SK-N-SH (cell line): ENCODE measurements around the gene COL2A1. TPM values are rescaled to one million over a fixed set of nuclear protein-coding genes. Genes with fewer than 3 reads are reported as not detected.

Experiments used
- CTCF ChIA-PET: fragments of 300-600, 350-600 bp; formaldehyde crosslinking; extraction: SDS; loops from one replicate; lab custom pipeline; 2021; lab: Yijun Ruan, JAX
- POLR2A ChIA-PET: fragments of 350-600 bp; sonication (Branson Sonifier 250); formaldehyde crosslinking; extraction: SDS; loops from one replicate; lab custom pipeline; 2020; ENCODE audit warnings: antibody characterized with exemption, inconsistent platforms; lab: Yijun Ruan, JAX
- DNase-seq: peaks from one replicate; pipeline ENCODE4 v3.0.0; 2012
- H2AFZ ChIP-seq: fragments of 200-600 bp; sonication (generic); 2 replicates; pipeline ENCODE4 v1.8.1; 2016; ENCODE audit warnings: antibody characterized with exemption, mild to moderate bottlenecking, low read depth
- H3F3A ChIP-seq: fragments of 200-600 bp; sonication (generic); replicated peaks from 2 replicates; pipeline ENCODE3; 2016; ENCODE audit warnings: antibody characterized with exemption, mild to moderate bottlenecking; ENCODE audit not compliant: insufficient read depth
- H3K27ac ChIP-seq, 2 experiments: fragments of 200-500 bp in 1 of 2; fragments of 200-600 bp in 1 of 2; sonication (Bioruptor generic) in 1 of 2; sonication (generic), shearing (Covaris generic) in 1 of 2; 2 replicates each; pipeline versions ENCODE4 v1.5.1 to v1.6.1; 2014 to 2016; ENCODE audit warnings: low read depth in 2 of 2, inconsistent platforms in 1 of 2, low read length in 1 of 2, mild to moderate bottlenecking in 1 of 2, mixed read lengths in 1 of 2
- H3K27me3 ChIP-seq: fragments of 200-600 bp; sonication (generic), shearing (Covaris generic); 2 replicates; pipeline ENCODE4 v1.6.1; 2016; ENCODE audit warnings: mixed run types; ENCODE audit not compliant: insufficient read depth
- H3K36me3 ChIP-seq, 2 experiments: fragments of 200-500 bp in 1 of 2; fragments of 200-600 bp in 1 of 2; sonication (Bioruptor generic) in 1 of 2; sonication (generic) in 1 of 2; replicated peaks in 1 of 2; 2 replicates each; pipeline versions ENCODE3 to v1.5.1; 2014 to 2016; ENCODE audit warnings: low read length in 1 of 2, mild to moderate bottlenecking in 1 of 2; ENCODE audit not compliant: insufficient read depth in 2 of 2, control insufficient read depth in 1 of 2
- H3K4me1 ChIP-seq, 2 experiments: fragments of 200-500 bp in 1 of 2; fragments of 200-600 bp in 1 of 2; sonication (Bioruptor generic) in 1 of 2; sonication (generic), shearing (Covaris generic) in 1 of 2; 2 replicates each; pipeline versions ENCODE4 v1.5.1 to v1.6.1; 2014 to 2016; ENCODE audit warnings: low read depth in 1 of 2, low read length in 1 of 2, mixed run types in 1 of 2; ENCODE audit not compliant: insufficient read depth in 2 of 2, control insufficient read depth in 1 of 2
- H3K4me2 ChIP-seq: fragments of 200-600 bp; sonication (generic), shearing (Covaris generic); 2 replicates; pipeline ENCODE4 v1.6.1; 2017; ENCODE audit warnings: mixed run types
- H3K4me3 ChIP-seq, 2 experiments: fragments of 200-500 bp in 1 of 2; fragments of 200-600 bp in 1 of 2; sonication (Bioruptor generic) in 1 of 2; sonication (generic), shearing (Covaris generic) in 1 of 2; 2 replicates each; pipeline versions ENCODE4 v1.5.1 to v1.8.1; 2014 to 2016; ENCODE audit warnings: low read depth in 2 of 2, inconsistent platforms in 1 of 2, low read length in 1 of 2, mild to moderate bottlenecking in 1 of 2, mixed read lengths in 1 of 2, moderate library complexity in 1 of 2
- H3K79me2 ChIP-seq: fragments of 200-600 bp; sonication (generic); 2 replicates; pipeline ENCODE4 v1.8.1; 2017; ENCODE audit warnings: mild to moderate bottlenecking; ENCODE audit not compliant: insufficient read depth
- H3K9ac ChIP-seq: fragments of 200-600 bp; sonication (generic); 2 replicates; pipeline ENCODE4 v1.6.1; 2017; ENCODE audit warnings: mixed run types
- H3K9me2 ChIP-seq: fragments of 200-600 bp; sonication (generic); 2 replicates; pipeline ENCODE4 v1.6.1; 2017; ENCODE audit warnings: mixed run types
- H3K9me3 ChIP-seq: fragments of 200-600 bp; sonication (generic); 2 replicates; pipeline ENCODE4 v1.6.1; 2017; ENCODE audit warnings: mixed run types, mild to moderate bottlenecking, moderate library complexity
- H4K20me1 ChIP-seq: fragments of 200-600 bp; sonication (generic); 2 replicates; pipeline ENCODE4 v1.6.1; 2017; ENCODE audit warnings: mild to moderate bottlenecking, mixed run types; ENCODE audit not compliant: insufficient read depth
- CHD2 ChIP-seq: fragments of 150-350 bp; IDR thresholded peaks from 2 replicates; pipeline ENCODE4 v1.6.1; 2018; ENCODE audit warnings: low read length; ENCODE audit not compliant: partially characterized antibody
- EZH2phosphoT487 ChIP-seq: fragments of 200-600 bp; sonication (generic); IDR thresholded peaks from 2 replicates; pipeline ENCODE4 v1.6.1; 2017; ENCODE audit warnings: low read depth, mixed run types, mild to moderate bottlenecking, antibody characterized with exemption, moderate library complexity, borderline replicate concordance
- JUND ChIP-seq: IDR thresholded peaks from 2 replicates; pipeline ENCODE4 v1.4.0; 2012
- MAX ChIP-seq: IDR thresholded peaks from 2 replicates; pipeline ENCODE4 v1.4.0; 2012; ENCODE audit warnings: low read depth
- NRF1 ChIP-seq: IDR thresholded peaks from 2 replicates; pipeline ENCODE4 v1.6.1; 2012; ENCODE audit warnings: low read depth, mild to moderate bottlenecking, low read length
- RAD21 ChIP-seq: IDR thresholded peaks from 2 replicates; pipeline ENCODE4 v1.6.1; 2012; ENCODE audit warnings: mild to moderate bottlenecking, low read length
- RCOR1 ChIP-seq: fragments of 150-350 bp; IDR thresholded peaks from 2 replicates; pipeline ENCODE4 v1.6.1; 2017; ENCODE audit warnings: antibody characterized with exemption, low read length
- REST ChIP-seq: IDR thresholded peaks from 2 replicates; pipeline ENCODE4 v1.6.1; 2012; ENCODE audit warnings: mild to moderate bottlenecking, low read depth, low read length, moderate library complexity
- SMC3 ChIP-seq: IDR thresholded peaks from 2 replicates; pipeline ENCODE4 v1.6.1; 2012; ENCODE audit warnings: low read depth, low read length, improper control_type of control experiment
- TAF1 ChIP-seq: IDR thresholded peaks from 2 replicates; pipeline ENCODE4 v1.6.1; 2012; ENCODE audit warnings: low read depth, mild to moderate bottlenecking, low read length, moderate library complexity, borderline replicate concordance
- TCF12 ChIP-seq: IDR thresholded peaks from 2 replicates; pipeline ENCODE4 v1.4.0; 2012
- YY1 ChIP-seq: IDR thresholded peaks from 2 replicates; pipeline ENCODE4 v1.4.0; 2012; ENCODE audit warnings: low read depth, mild to moderate bottlenecking
- WGBS: methylation state at CpG from one replicate; pipeline ENCODE4 v1.1.6; 2017; ENCODE audit warnings: low lambda C conversion rate; 5-methylcytosine and 5-hydroxymethylcytosine counted together
- polyA plus RNA-seq, 3 experiments: library from polyadenylated mRNA; depleted of rRNA; stranded (reverse); fragments of >200 nt; gene quantifications; 2 replicates each; pipeline ENCODE4 v1.2.3, GENCODE V29; 2012
- TF ChIP-seq, protein P1 (sequence below): fragments of 150-350 bp; IDR thresholded peaks from 2 replicates; pipeline ENCODE4 v1.6.1; 2016; ENCODE audit warnings: mild to moderate bottlenecking, low read depth, low read length
- TF ChIP-seq, protein P2 (sequence below): fragments of 150-350 bp; IDR thresholded peaks from 2 replicates; pipeline ENCODE4 v1.6.1; 2017; ENCODE audit warnings: antibody characterized with exemption, low read length, low read depth, borderline replicate concordance
- TF ChIP-seq, protein P3 (sequence below): IDR thresholded peaks from 2 replicates; pipeline ENCODE4; 2012

COL2A1 gene
- polyA plus RNA-seq, 1 of the 3 experiments (the other 2 are of a cell fraction): 0.02 TPM

DNA sequence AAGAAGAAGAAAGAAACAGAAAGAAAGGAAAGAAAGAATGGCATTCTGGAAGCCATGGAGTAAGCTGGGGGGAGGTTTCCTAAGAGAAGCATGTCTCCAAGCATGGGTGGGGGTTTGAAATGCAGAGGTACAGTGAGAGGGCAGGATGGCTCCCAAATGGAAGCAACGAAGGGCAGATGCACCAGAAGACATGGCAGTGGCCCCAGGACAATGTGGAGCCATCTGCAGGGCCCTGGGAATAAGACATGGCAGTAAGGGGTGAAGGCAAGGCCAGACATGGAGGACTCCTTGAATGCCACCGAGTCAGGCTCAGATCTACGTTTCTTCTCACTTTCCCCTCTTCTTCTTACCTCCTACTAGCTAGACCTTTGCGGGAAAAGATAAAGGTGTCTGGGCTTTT, 4.7 kb upstream of the COL2A1 start:
- ChIA-PET CTCF (no interaction called here), POLR2A (no interaction called here)
- TF ChIP-seq, protein P1, sequence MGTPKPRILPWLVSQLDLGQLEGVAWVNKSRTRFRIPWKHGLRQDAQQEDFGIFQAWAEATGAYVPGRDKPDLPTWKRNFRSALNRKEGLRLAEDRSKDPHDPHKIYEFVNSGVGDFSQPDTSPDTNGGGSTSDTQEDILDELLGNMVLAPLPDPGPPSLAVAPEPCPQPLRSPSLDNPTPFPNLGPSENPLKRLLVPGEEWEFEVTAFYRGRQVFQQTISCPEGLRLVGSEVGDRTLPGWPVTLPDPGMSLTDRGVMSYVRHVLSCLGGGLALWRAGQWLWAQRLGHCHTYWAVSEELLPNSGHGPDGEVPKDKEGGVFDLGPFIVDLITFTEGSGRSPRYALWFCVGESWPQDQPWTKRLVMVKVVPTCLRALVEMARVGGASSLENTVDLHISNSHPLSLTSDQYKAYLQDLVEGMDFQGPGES: no peak
- TF ChIP-seq, protein P2, sequence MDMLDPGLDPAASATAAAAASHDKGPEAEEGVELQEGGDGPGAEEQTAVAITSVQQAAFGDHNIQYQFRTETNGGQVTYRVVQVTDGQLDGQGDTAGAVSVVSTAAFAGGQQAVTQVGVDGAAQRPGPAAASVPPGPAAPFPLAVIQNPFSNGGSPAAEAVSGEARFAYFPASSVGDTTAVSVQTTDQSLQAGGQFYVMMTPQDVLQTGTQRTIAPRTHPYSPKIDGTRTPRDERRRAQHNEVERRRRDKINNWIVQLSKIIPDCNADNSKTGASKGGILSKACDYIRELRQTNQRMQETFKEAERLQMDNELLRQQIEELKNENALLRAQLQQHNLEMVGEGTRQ: no peak
- no peak for TF ChIP-seq NRF1
- Histone ChIP-seq H3K4me1 (peaks cover 0 to 2% of the 10 kb centered on the region in 2 experiments; a peak in 1 of 4 replicates), H3K4me2 (no peak overlapping the region), H3K36me3 (no peaks in the 10 kb centered on the region), H3K79me2 (no peaks in the 10 kb centered on the region), H3K9me2 (no peaks in the 10 kb centered on the region), H3K27me3 (peaks cover 57% of the 10 kb centered on the region), H4K20me1 (no peaks in the 10 kb centered on the region), H3F3A (no peaks in the 10 kb centered on the region), H3K9ac (no peak overlapping the region), H3K27ac (no peak overlapping the region), H3K4me3 (no peak overlapping the region), H3K9me3 (no peaks in the 10 kb centered on the region), H2AFZ (no peak overlapping the region)
- 50% methylated on average over 4 of the region's 4 CpGs for WGBS
- DNase-seq: no peak

DNA sequence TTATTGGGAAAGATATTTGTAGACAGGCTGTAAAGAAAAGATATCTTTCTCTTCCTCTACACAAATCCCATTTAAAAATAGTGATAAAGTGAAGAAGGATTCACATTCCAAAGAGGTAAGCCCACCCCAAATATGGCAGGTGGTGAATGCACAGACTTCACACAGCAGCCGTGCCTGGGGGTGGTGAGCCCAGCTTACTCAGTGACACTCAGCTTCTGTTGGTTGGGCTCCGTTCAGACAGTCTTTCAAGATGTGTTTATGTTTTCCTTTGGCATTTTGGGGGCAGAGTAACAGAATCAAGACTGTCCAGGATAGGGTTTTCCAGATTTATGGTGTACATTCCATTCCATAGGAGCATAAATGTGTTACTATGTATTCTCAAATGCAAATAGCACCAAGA, 4.1 kb upstream of the COL2A1 start:
- no peak for TF ChIP-seq JUND
- TF ChIP-seq, protein P3, sequence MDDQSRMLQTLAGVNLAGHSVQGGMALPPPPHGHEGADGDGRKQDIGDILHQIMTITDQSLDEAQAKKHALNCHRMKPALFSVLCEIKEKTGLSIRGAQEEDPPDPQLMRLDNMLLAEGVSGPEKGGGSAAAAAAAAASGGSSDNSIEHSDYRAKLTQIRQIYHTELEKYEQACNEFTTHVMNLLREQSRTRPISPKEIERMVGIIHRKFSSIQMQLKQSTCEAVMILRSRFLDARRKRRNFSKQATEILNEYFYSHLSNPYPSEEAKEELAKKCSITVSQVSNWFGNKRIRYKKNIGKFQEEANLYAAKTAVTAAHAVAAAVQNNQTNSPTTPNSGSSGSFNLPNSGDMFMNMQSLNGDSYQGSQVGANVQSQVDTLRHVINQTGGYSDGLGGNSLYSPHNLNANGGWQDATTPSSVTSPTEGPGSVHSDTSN: no peak
- no peak for TF ChIP-seq EZH2phosphoT487
- no peak for TF ChIP-seq CHD2
- TF ChIP-seq, protein P2: no peak
- no peak for TF ChIP-seq TAF1
- no peak for TF ChIP-seq RAD21
- TF ChIP-seq SMC3: no peak
- TF ChIP-seq REST: no peak
- no peak for TF ChIP-seq TCF12
- no peak for TF ChIP-seq MAX
- TF ChIP-seq RCOR1: no peak
- TF ChIP-seq YY1: no peak
- peaks cover 0 to 8% of the 10 kb centered on the region in 2 experiments; a peak in 1 of 4 replicates for H3K4me1 ChIP-seq
- H3K9ac ChIP-seq: no peak overlapping the region
- no peak overlapping the region for H2AFZ ChIP-seq
- POLR2A ChIA-PET: no interaction called here
- no peaks in the 10 kb centered on the region for H3K9me2 ChIP-seq
- DNase-seq: no peak
- no peaks in the 10 kb centered on the region for H4K20me1 ChIP-seq
- WGBS: 49% methylated on average over 2 of the region's 2 CpGs
- no peak overlapping the region for H3K4me3 ChIP-seq
- H3K4me2 ChIP-seq: no peak overlapping the region
- H3K9me3 ChIP-seq: no peaks in the 10 kb centered on the region
- no peaks in the 10 kb centered on the region for H3K36me3 ChIP-seq
- H3F3A ChIP-seq: no peaks in the 10 kb centered on the region
- CTCF ChIA-PET: no interaction called here
- peaks cover 63% of the 10 kb centered on the region for H3K27me3 ChIP-seq
- no peaks in the 10 kb centered on the region for H3K79me2 ChIP-seq
- H3K27ac ChIP-seq: no peak overlapping the region
